PC-9 (cell line): ENCODE data around the gene ANGEL2. TPM values are rescaled to one million over a fixed set of nuclear protein-coding genes. Genes with fewer than 3 reads are reported as not detected.
A peak's percentile ranks its signal among the peaks of the same experiment; 100 is the strongest.
"Not testable (repeated sequence)": the region's sequence is repeated elsewhere in the genome, so short reads cannot be mapped to it uniquely, and the experiment has no call there.

Source experiments
- BruUV-seq: library from RNA; stranded (reverse); fragments of 400-500 nt; replicated peaks from 2 replicates; lab custom pipeline; 2021; lab: Mats Ljungman, UMichigan
- CTCF ChIA-PET: fragments of 300-600 bp; sonication (Branson Sonifier 250); formaldehyde crosslinking; loops from one replicate; lab custom pipeline; 2022; ENCODE audit warnings: antibody characterized with exemption; lab: Charles Lee
- POLR2A ChIA-PET: fragments of 300-600 bp; sonication (Branson Sonifier 250); formaldehyde crosslinking; loops from one replicate; lab custom pipeline; 2022; ENCODE audit warnings: antibody characterized with exemption; ENCODE audit not compliant: unreplicated experiment; lab: Charles Lee
- DNase-seq, 2 experiments: peaks; one replicate each; pipeline versions ENCODE4 v3.0.0 to v3.0.0-alpha.2; 2015 to 2022; ENCODE audit warnings: mixed read lengths in 1 of 2
- H2AFZ ChIP-seq: fragments of 200-600 bp; sonication (generic); 2 replicates; pipeline ENCODE4 v1.8.1; 2017; ENCODE audit warnings: antibody characterized with exemption
- H3F3A ChIP-seq: fragments of 200-600 bp; sonication (generic); 2 replicates; pipeline ENCODE4 v1.8.1; 2017; ENCODE audit warnings: antibody characterized with exemption, mild to moderate bottlenecking, low read depth; ENCODE audit not compliant: insufficient read depth
- H3K27ac ChIP-seq: fragments of 200-600 bp; sonication (generic); 2 replicates; pipeline ENCODE4 v1.6.1; 2016; ENCODE audit warnings: mixed run types
- H3K27me3 ChIP-seq: fragments of 200-600 bp; sonication (generic); 2 replicates; pipeline ENCODE4 v1.6.1; 2016; ENCODE audit warnings: low read depth, mixed run types; ENCODE audit not compliant: insufficient read depth
- H3K36me3 ChIP-seq: fragments of 200-600 bp; sonication (generic); 2 replicates; pipeline ENCODE4 v1.6.1; 2016; ENCODE audit warnings: low read depth, mixed run types
- H3K4me1 ChIP-seq: fragments of 200-600 bp; sonication (generic); replicated peaks from 2 replicates; pipeline ENCODE4 v1.6.1; 2016; ENCODE audit warnings: mixed run types; ENCODE audit not compliant: insufficient read depth
- H3K4me2 ChIP-seq: fragments of 200-600 bp; sonication (generic); 2 replicates; pipeline ENCODE4 v1.6.1; 2017; ENCODE audit warnings: mixed run types
- H3K4me3 ChIP-seq: fragments of 200-600 bp; sonication (generic); 2 replicates; pipeline ENCODE4 v1.6.1; 2016; ENCODE audit warnings: mixed run types
- H3K79me2 ChIP-seq: fragments of 200-600 bp; sonication (generic); 2 replicates; pipeline ENCODE4 v1.6.1; 2017; ENCODE audit warnings: low read depth, mixed run types
- H3K9me2 ChIP-seq: fragments of 200-600 bp; sonication (generic); 2 replicates; pipeline ENCODE4 v1.8.1; 2017; ENCODE audit warnings: mild to moderate bottlenecking; ENCODE audit not compliant: insufficient read depth
- H3K9me3 ChIP-seq: fragments of 200-600 bp; sonication (generic); 2 replicates; pipeline ENCODE4 v1.8.1; 2016; ENCODE audit warnings: low read depth; ENCODE audit not compliant: insufficient read depth
- H4K20me1 ChIP-seq: fragments of 200-600 bp; sonication (generic); 2 replicates; pipeline ENCODE4 v1.8.1; 2017; ENCODE audit not compliant: insufficient read depth
- CTCF ChIP-seq: fragments of 200-600 bp; sonication (generic); conservative IDR thresholded peaks from 2 replicates; pipeline ENCODE4 v1.6.1; 2017; ENCODE audit warnings: mixed run types, antibody characterized with exemption, mild to moderate bottlenecking, moderate library complexity
- EZH2 ChIP-seq: fragments of 200-600 bp; sonication (generic); IDR thresholded peaks from 2 replicates; pipeline ENCODE4 v1.8.0; 2017; ENCODE audit warnings: antibody characterized with exemption, low read depth
- intact Hi-C: fragments of 100-400 bp; cut with micrococcal nuclease; formaldehyde crosslinking; loops from one replicate; pipeline ENCODE4 v1.10.0; 2022; ENCODE audit not compliant: unreplicated experiment
- total RNA-seq: library from RNA; stranded (reverse); gene quantifications from 2 replicates; pipeline ENCODE4 v1.2.3, GENCODE V29; 2021

The ANGEL2 gene
- total RNA-seq, 1 experiment from 2014 or later, result 42.6 TPM

- peaks cover 16% of the 10 kb centered on the region for H3K4me1 ChIP-seq
- intact Hi-C loops, result loop anchor here (1.0 kb wide), 1 partner anchor 36 kb away; the partner anchor contains the start of gene ANGEL2
- H3K9me3 ChIP-seq, result no peaks in the 10 kb centered on the region
- H3K36me3 ChIP-seq, result no peaks in the 10 kb centered on the region
- peak within 1 kb of the TSS; percentile 92 for H3K4me3 ChIP-seq
- peak within 1 kb of the TSS; percentile 95 for H3K4me2 ChIP-seq
- POLR2A ChIA-PET, result no interaction called here
- no peaks in the 10 kb centered on the region for H3K27me3 ChIP-seq
- no peak for TF ChIP-seq EZH2
- peak; percentile 34; the same call in 1 of the 2 replicates for TF ChIP-seq CTCF
- peak within 1 kb of the TSS; percentile 41 for H3K27ac ChIP-seq
- H2AFZ ChIP-seq, result peak within 1 kb of the TSS; percentile 99
- H4K20me1 ChIP-seq, result no peaks in the 10 kb centered on the region; the same call in 1 of the 2 replicates
- H3K9me2 ChIP-seq, result no peaks in the 10 kb centered on the region
- peaks cover 50% of the 10 kb centered on the region for H3K79me2 ChIP-seq
- CTCF ChIA-PET, result no interaction called here
- no TSS peak for BruUV-seq
- peaks cover 8% of the 10 kb centered on the region; the same call in 1 of the 2 replicates for H3F3A ChIP-seq
- DNase-seq, result peak; percentile 69 to 78
Observed at GRCh38 chr1:213051127-213051880, 35.6 kb upstream of the ANGEL2 start, which contains the start of gene RPS6KC1. RPS6KC1 (plus strand) TSS chr1:213051241; CDS start chr1:213051405, 164 bp downstream.

GRCh38 chr1:213050745-213051126 is 35.1 kb upstream of the ANGEL2 start:
- BruUV-seq, result TSS peak; percentile 86
- H2AFZ ChIP-seq, result peak overlapping the region; percentile 99
- peaks cover 8% of the 10 kb centered on the region; the same call in 1 of the 2 replicates for H3F3A ChIP-seq
- ChIA-PET CTCF (no interaction called here), POLR2A (no interaction called here)
- peak overlapping the region; percentile 92 for H3K4me3 ChIP-seq
- H3K36me3 ChIP-seq, result no peaks in the 10 kb centered on the region
- H3K27me3 ChIP-seq, result no peaks in the 10 kb centered on the region
- no peaks in the 10 kb centered on the region for H4K20me1 ChIP-seq
- no peak for DNase-seq
- peaks cover 45% of the 10 kb centered on the region for H3K79me2 ChIP-seq
- no peak for TF ChIP-seq EZH2
- no peak for TF ChIP-seq CTCF
- H3K9me2 ChIP-seq, result no peaks in the 10 kb centered on the region
- H3K9me3 ChIP-seq, result no peaks in the 10 kb centered on the region
- H3K4me2 ChIP-seq, result peak overlapping the region; percentile 95
- peak overlapping the region; percentile 41 for H3K27ac ChIP-seq
- intact Hi-C loops, result loop anchor here (1.0 kb wide), 1 partner anchor 35 kb away; the partner anchor contains the start of gene ANGEL2
- peaks cover 16% of the 10 kb centered on the region for H3K4me1 ChIP-seq

GRCh38 chr1:213049232-213049631 is 33.6 kb upstream of the ANGEL2 start:
- no peak overlapping the region for H3K27ac ChIP-seq
- peaks cover 16% of the 10 kb centered on the region for H3K4me1 ChIP-seq
- no peaks in the 10 kb centered on the region for H3K9me2 ChIP-seq
- POLR2A ChIA-PET, result no interaction called here
- DNase-seq, result no peak
- peaks cover 8% of the 10 kb centered on the region; the same call in 1 of the 2 replicates for H3F3A ChIP-seq
- peaks cover 30% of the 10 kb centered on the region for H3K79me2 ChIP-seq
- no peaks in the 10 kb centered on the region for H3K27me3 ChIP-seq
- H3K36me3 ChIP-seq, result no peaks in the 10 kb centered on the region
- H3K4me3 ChIP-seq, result no peak overlapping the region
- H3K9me3 ChIP-seq, result no peaks in the 10 kb centered on the region
- H3K4me2 ChIP-seq, result no peak overlapping the region
- H2AFZ ChIP-seq, result no peak overlapping the region
- intact Hi-C loops, result no loop called here
- CTCF ChIA-PET, result no interaction called here
- BruUV-seq, result no TSS peak
- no peaks in the 10 kb centered on the region for H4K20me1 ChIP-seq
- TF ChIP-seq EZH2 (no peak), CTCF (no peak)

GRCh38 chr1:213045321-213046226 is 29.9 kb upstream of the ANGEL2 start:
- DNase-seq, H3K36me3 ChIP-seq, H3K4me2 ChIP-seq, H3K27ac ChIP-seq, intact Hi-C loops, H3F3A ChIP-seq, H2AFZ ChIP-seq, H3K4me3 ChIP-seq, CTCF ChIA-PET, H3K9me3 ChIP-seq, POLR2A ChIA-PET, H3K9me2 ChIP-seq, H3K27me3 ChIP-seq, H3K4me1 ChIP-seq, H4K20me1 ChIP-seq, BruUV-seq, H3K79me2 ChIP-seq: not testable (repeated sequence)
